EH (cell line): Measurements from ENCODE around the gene DHRS13.

Source experiments
- DNase-seq: peaks from one replicate; pipeline ENCODE4 v3.0.0-alpha.2; 2015; ENCODE audit warnings: low read depth

Gene DHRS13

DNA sequence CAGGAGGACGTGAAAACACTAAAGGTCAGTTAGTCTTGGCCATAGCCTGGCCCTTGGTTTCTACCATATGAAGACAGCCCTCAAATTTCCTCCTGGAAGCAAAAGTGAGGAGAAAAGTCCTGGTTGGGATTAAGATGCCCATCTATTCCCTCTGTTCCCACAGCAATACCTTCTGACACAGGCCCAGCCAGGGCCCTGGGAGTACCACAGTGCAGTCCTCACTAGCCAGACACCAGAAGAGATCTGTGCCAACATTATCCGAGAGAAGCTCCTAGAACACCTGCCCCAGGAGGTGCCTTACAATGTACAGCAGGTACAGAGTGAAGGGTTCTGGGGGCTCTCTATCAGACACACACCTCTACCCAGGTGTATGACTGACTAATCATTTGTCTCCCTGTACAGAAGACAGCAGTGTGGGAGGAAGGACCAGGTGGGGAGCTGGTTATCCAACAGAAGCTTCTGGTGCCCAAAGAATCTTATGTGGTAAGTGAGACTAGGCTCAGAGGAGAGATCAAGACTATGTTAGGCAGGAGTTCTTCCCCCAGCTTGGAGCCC, 44.0 kb downstream of the DHRS13 start:
- DNase-seq = no peak

DNA sequence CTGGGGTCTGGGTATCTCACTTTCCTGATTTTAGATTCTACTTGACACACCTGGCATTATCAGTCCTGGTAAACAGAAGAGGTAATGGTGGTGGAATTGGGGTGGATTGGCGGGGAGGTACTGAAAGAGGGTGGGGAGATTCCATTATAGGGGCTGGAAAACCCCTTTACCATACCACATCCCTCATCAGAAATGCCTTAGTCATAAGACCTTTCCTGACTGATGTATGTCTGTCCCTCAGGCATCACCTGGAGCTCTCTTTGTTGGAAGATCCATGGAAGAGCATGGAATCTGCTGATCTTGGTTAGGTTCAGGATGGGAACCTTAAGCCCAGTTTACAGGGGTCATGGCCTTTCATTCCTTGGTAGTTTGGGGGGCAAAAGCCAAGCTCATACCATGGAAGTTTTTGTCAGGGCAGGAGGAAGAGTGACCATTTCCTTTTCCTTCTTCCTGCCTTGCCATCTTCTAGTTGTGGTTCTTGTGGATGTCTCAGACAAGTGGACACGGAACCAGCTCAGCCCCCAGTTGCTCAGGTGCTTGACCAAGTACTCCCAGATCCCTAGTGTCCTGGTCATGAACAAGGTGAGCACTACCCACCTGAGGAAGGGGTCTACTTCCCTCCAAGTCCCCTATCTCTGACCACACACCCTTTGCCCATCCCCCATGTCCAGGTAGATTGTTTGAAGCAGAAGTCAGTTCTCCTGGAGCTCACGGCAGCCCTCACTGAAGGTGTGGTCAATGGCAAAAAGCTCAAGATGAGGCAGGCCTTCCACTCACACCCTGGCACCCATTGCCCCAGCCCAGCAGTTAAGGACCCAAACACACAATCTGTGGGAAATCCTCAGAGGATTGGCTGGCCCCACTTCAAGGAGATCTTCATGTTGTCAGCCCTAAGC, 44.7 kb downstream of the DHRS13 start:
- no peak for DNase-seq

DNA sequence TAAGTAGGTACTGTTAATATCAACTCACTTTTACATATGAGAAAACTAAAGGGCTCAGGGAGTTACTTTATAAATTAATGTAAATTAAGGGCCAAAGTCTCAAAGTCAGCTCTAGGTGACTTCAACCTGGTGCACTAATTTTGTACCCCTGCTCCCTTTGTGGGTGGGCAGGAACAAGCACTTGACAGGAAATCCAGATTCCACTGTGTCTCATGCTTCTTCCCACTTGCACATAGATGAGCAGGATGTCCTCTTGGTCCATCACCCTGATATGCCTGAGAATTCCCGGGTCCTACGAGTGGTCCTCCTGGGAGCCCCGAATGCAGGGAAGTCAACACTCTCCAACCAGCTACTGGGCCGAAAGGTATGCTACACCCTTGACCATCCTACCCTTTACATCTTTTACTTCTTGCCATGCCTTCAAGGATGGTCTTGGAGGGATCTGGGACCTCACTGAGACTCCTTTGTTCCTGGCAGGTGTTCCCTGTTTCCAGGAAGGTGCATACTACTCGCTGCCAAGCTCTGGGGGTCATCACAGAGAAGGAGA, 46.8 kb downstream of the DHRS13 start:
- DNase-seq = no peak

DNA sequence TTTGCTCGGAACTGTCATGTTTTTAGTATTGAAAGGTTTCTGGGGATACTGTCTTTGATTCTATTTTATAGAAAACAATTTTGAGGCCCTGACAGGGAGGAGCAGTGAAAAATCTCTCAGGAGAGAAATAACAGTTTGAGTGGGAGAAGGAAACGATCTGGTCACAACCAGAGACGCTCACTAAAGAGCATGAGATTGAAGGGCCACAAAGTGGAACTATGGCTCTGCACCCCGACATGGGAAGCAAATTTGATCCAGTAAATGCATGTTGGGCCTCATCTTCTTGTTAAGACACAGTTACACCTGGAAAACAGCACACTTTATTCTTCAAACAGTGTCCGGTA, 47.6 kb downstream of the DHRS13 start:
- DNase-seq = no peak

DNA sequence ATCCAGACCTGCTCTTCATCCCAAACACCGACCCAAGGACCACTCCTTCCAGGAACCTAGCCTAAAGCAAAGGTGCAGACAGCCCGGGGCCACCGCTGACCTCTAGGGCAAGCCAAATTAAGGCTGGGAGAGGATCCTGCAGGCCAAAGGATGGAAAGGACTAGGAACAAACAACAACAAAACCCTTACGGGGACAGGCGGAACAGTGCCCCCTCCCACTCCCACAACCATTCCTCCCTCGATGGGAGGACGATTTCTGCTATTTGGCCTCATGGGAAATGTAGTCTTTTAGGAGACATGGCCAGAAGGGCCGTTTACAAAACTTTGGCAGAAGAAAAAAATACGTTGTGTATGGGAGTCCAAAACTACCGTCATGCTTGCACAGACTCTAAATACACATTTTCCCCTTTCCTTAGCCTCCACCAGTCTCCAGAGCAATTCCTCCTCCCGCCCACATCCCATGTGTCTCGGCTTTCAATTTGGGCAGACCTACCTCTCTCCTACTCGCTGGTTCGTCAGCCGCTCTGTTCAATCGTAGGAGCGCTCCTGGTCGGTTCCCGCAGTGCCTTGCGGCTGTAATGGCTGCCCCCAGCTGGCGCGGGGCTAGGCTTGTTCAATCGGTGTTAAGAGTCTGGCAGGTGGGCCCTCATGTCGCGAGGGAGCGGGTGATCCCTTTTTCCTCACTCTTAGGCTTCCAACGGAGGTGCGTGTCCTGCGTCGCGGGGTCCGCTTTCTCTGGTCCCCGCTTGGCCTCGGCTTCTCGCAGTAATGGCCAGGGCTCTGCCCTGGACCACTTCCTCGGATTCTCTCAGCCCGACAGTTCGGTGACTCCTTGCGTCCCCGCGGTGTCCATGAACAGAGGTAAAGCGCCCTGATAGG, 48.2 kb downstream of the DHRS13 start, which contains the start of gene ERAL1:
Gene ERAL1, plus strand, starts transcription at position 560 of the 879 bp plus-strand sequence. Its CDS starts 19 bp downstream, at position 579.
- DNase-seq = peak; percentile 90

DNA sequence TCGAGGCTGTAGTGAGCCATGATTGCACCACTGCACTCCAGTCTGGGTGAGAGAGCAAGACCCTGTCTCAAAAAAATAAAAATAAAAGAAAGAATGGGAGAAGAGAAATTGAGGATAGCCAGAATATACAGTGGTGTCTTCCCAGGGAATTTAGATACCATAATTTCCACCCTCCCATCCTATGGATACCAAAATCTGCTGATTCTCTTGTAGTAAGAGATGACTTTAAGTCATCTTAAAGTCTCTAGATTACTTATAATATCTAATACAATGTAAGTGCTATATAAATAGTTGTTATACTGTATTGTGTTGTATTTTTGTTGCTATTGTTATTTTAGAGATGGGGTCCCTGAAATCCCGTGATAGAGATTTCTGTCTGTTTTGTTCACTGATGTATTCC, 49.6 kb downstream of the DHRS13 start:
- DNase-seq = no peak

DNA sequence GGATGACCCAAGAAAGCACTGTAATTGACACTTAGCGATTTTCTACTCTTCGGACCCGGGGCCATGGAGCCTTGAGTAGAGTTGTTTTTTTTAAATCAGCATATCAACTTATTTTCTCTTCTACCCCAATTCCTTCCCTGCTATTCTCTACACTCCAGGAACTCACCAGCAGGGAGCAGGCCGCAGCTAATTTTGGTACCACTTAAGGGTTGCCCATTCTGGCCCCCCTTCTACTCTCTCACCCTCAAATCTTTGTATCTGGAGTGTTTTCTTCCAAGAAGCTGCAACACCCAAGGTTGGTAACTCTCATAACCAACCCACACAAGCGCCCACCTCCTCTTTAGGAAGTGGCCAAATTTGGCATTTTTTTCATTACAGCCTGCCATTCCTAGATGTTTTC, 53.6 kb downstream of the DHRS13 start:
- peak; percentile 15 for DNase-seq

DNA sequence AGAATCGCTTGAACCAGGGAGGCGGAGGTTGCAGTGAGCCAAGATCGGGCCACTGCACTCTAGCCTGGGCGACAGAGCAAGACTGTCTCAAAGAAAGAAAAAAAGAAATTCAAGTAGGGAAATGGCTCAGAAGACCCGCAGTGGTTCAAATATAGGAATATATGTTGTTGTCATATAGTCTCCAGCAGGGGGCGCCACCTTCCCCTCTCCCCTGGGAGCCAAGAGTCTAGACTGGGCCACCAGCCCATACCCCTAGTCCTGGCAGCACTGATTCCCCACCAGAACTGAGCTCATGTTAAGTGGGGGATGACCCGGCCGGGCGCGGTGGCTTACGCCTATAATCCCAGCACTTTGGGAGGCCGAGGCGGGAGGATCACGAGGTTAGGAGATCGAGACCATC, 54.2 kb downstream of the DHRS13 start:
- peak; percentile 14 for DNase-seq
